GM12864 (cell line): Measurements from ENCODE around the gene CXCL14.

ENCODE experiments used
- DNase-seq: peaks from one replicate; pipeline ENCODE4 v3.0.0-alpha.2; 2011; ENCODE audit warnings: low read depth
- H3K4me3 ChIP-seq: 2 replicates; pipeline ENCODE4 v1.5.1; 2011; ENCODE audit warnings: mild to moderate bottlenecking, low read depth, low read length, control low read depth
- CTCF ChIP-seq: IDR thresholded peaks from 2 replicates; pipeline ENCODE4 v1.5.1; 2011; ENCODE audit warnings: low read depth, mild to moderate bottlenecking, moderate library complexity, low read length, control low read depth, inconsistent platforms; ENCODE audit errors: missing control alignments

The CXCL14 gene

GRCh38 chr5:135541807-135542502 is 36.8 kb downstream of the CXCL14 start:
- DNase-seq, result no peak
- no peak overlapping the region for H3K4me3 ChIP-seq
- TF ChIP-seq CTCF, result no peak

DNA sequence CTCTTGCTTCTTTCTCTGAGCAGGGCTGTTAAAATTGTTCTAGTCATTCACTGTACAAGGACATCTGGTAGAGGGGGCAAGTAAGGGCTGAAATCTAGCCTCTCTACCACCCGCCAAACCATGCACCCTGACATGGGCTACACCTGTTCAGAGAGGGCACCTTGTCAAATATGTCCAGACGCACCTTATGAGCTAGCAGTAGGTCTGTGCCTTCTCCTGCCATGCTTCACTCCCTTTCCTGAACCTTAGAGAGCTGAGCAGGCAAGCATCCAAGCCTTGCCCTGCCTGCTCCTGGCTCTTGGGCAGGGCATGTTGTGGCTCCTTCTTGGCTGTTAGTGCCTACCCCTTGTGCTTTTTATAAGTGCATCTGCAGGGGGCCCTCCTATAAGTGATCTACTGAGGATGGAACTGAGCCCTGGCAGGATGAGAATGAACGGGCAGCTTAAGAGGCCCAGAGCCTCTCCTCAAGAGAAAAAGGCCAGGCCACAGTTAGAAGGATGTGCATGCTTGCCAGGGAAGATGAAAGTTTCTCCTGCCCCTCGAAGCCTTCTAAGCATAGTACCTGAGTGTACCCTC is 39.3 kb downstream of the CXCL14 start:
- DNase-seq, result no peak
- TF ChIP-seq CTCF, result no peak
- H3K4me3 ChIP-seq, result no peak overlapping the region

GRCh38 chr5:135538261-135538660 is 40.5 kb downstream of the CXCL14 start:
- no peak for TF ChIP-seq CTCF
- no peak for DNase-seq
- H3K4me3 ChIP-seq, result no peak overlapping the region

GRCh38 chr5:135537745-135538144 is 41.0 kb downstream of the CXCL14 start:
- H3K4me3 ChIP-seq, result no peak overlapping the region
- no peak for TF ChIP-seq CTCF
- no peak for DNase-seq

- no peak overlapping the region for H3K4me3 ChIP-seq
- no peak for TF ChIP-seq CTCF
- no peak for DNase-seq
Observed at GRCh38 chr5:135537271-135537670, 41.5 kb downstream of the CXCL14 start.

DNA sequence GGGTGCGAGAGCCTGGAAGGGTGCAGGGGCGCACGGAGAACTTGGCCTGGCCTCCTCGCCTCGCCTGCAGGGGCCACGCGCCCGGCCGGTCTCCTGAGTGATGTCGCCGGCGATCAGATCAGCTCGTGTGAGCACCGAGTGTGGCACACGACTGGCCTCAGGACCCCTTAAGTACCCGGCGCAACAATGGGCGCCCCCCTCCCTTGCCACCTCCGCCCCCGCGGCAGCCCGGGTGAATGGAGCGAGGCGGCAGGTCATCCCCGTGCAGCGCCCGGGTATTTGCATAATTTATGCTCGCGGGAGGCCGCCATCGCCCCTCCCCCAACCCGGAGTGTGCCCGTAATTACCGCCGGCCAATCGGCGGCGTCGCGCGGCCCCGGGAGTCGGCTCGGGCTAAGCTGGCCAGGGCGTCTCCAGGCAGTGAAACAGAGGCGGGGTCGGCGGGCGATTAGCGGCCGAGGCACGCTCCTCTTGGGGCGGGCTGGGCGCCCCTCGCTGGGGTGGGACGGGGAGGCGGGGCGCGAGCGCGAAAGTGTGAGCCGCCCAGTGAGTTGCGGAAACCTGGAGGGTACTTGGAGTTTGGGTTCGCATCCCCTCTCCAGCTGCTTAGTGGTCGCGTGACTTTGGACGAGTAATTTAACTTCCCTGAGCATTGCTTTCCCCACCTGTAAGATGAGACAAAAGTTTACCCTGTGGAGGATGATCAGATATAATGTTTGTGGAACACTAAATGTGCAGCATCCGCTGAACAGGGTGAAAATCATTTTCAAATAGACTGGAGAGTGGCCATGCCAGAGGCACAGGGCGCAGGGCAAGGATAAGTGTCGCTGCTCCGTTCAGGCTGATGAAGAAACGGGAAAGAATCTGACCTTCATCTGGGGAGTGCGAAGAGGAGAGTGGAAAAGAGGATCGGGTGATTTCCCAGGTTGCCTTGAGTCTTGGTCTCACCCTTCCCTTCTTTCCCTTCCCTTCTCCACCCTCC is 42.7 kb downstream of the CXCL14 start, which contains the start of gene NEUROG1:
NEUROG1 (minus strand) TSS at position 145 of the 982 bp plus-strand sequence. CDS start 274 bp downstream, outside the sequence.
- no peak for TF ChIP-seq CTCF
- H3K4me3 ChIP-seq, result no peak within 1 kb of the TSS
- no peak for DNase-seq
